ENCODE results near the gene ARL17B.
"Not testable (repeated sequence)": the region's sequence is repeated elsewhere in the genome, so short reads cannot be mapped to it uniquely, and the experiment has no call there.

The ARL17B gene

DNA sequence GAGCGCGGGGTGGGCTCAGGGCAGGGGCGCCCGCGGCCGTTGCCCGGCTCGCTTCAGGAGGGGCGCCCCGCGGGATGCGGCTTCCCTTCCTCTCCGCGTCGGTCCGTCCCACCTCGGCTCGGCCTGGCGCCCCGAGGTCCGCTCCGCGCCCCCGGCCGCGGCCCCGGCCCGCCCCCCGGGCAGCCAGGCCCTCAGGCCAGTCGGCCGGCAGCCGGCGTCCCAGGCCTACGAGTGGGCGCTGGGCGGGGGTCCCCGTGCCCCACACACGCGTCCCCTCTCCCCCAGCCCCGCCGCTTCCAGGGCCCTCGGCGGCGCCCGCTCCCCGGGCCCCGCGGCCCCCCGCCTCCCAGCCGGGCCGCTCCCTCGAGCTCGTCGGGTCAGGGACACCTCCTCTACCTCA, 136.7 kb downstream of the ARL17B start:
- not testable (repeated sequence) for H4K20me1 ChIP-seq (ENCODE audit: insufficient read depth); H3K4me3 ChIP-seq (IDR thresholded peaks at IDR 0.05; ENCODE audit: insufficient read depth, low read depth, low read length); H3K27ac ChIP-seq; H2AFZ ChIP-seq (ENCODE audit: low read depth); H3K4me2 ChIP-seq; H3K36me3 ChIP-seq (ENCODE audit: insufficient read depth); H3K4me1 ChIP-seq (ENCODE audit: low read depth, poor library complexity, severe bottlenecking); H3K79me2 ChIP-seq (ENCODE audit: insufficient read depth, low read depth); H3K27me3 ChIP-seq (ENCODE audit: insufficient read depth, low read depth)
- H3K9ac ChIP-seq, result peak overlapping the region; percentile 25; the same call in 1 of the 2 replicates
